Heart right ventricle (tissue), 16 donors: ENCODE results near the gene CDHR4. TPM values are rescaled to one million over a fixed set of nuclear protein-coding genes. Genes with fewer than 3 reads are reported as not detected.
A peak's percentile ranks its signal among the peaks of the same experiment; 100 is the strongest.

Source experiments
- ATAC-seq, 8 donors: fragments of 200-7000 bp; cut with Tn5 transposase; one replicate each; pipeline ENCODE4 v1.9.1; 2020; ENCODE audit warnings: mild to moderate bottlenecking in 8 of 8, moderate library complexity in 8 of 8, moderate number of reproducible peaks in 1 of 8
- DNase-seq, 2 donors: peaks; one replicate each; pipeline ENCODE4 v3.0.0-alpha.2; 2020
- H3K27ac ChIP-seq, 10 donors: fragments of 200-600 bp; sonication (generic) in 2 of 10; one replicate each; pipeline versions ENCODE4 v1.5.0 to v1.8.0; 2020 to 2022; ENCODE audit warnings: mild to moderate bottlenecking in 3 of 10
- H3K27me3 ChIP-seq, 7 donors: fragments of 200-600 bp; one replicate each; pipeline ENCODE4 v1.8.0; 2021 to 2022; ENCODE audit warnings: mild to moderate bottlenecking in 2 of 7
- H3K36me3 ChIP-seq, 9 donors: fragments of 200-600 bp; sonication (generic) in 1 of 9; one replicate each; pipeline versions ENCODE4 v1.5.0 to v1.8.0; 2020 to 2022; ENCODE audit warnings: mild to moderate bottlenecking in 2 of 9
- H3K4me1 ChIP-seq, 9 donors: fragments of 200-600 bp; sonication (generic) in 1 of 9; one replicate each; pipeline versions ENCODE4 v1.5.0 to v1.8.0; 2020 to 2022; ENCODE audit warnings: mild to moderate bottlenecking in 4 of 9
- H3K4me3 ChIP-seq, 10 donors: fragments of 200-600 bp; sonication (generic) in 2 of 10; one replicate each; pipeline versions ENCODE4 v1.5.0 to v1.8.0; 2020 to 2022; ENCODE audit warnings: mild to moderate bottlenecking in 7 of 10, moderate library complexity in 2 of 10
- H3K9me3 ChIP-seq, 11 donors: fragments of 200-600 bp in 10 of 11; sonication (generic) in 2 of 11; one replicate each; pipeline versions ENCODE4 v1.5.0 to v1.8.0; 2013 to 2022; ENCODE audit warnings: mild to moderate bottlenecking in 2 of 11, control low read depth in 1 of 11, moderate library complexity in 1 of 11
- CTCF ChIP-seq, 9 donors: fragments of 200-600 bp; sonication (generic) in 2 of 9; IDR thresholded peaks; one replicate each; pipeline versions ENCODE4 v1.5.0 to v1.8.0; 2021 to 2022; ENCODE audit warnings: antibody characterized with exemption in 9 of 9, mild to moderate bottlenecking in 5 of 9, moderate library complexity in 1 of 9
- WGBS, 2 donors: extraction: QIAGEN DNeasy Blood & Tissue Kit; methylation state at CpG; one replicate each; pipeline ENCODE4 v1.1.7; 2013; ENCODE audit warnings: inconsistent platforms in 1 of 2; 5-methylcytosine and 5-hydroxymethylcytosine counted together
- intact Hi-C, 10 donors: fragments of 100-400 bp; cut with DNase I; formaldehyde crosslinking; loops; one replicate each; pipeline versions ENCODE4 v1.11.1 to v1.14.2; 2022
- polyA plus RNA-seq, 2 donors: library from polyadenylated mRNA; stranded (reverse); fragments of 200-250 nt; gene quantifications; one replicate each; pipeline ENCODE4 v1.2.3, GENCODE V29; 2013
- total RNA-seq, 10 donors: library from RNA; stranded (reverse); fragmentation: NEBNext Ultra II Directional in 3 of 10; extraction: Animal tissue kit (Norgen Biotek cat#: 25700) in 3 of 10; gene quantifications; one replicate each; pipeline versions ENCODE4 v1.2.1 to v1.2.4, GENCODE V29; 2021 to 2023
- donor health status: Arrhythmogenic right ventricular cardiomyopathy.
- donor health status: ischemic (EF 13 %, LVEDD 7.1; RV severe dilation, severe dysfunction).
- donor health status: healthy with polysubstance abuse.
- donor health status: DM: no; HTN: yes; CAD: no.
- donor health status: DM: no; HTN: no; CAD: no.
- donor health status: ischemic (EF 25% LVEDD 6.9; RV normal size, moderate dysfunction).
- donor health status: ischemic (EF 25% LVEDD 5.7; RV mildly dilated, moderate dysfunction).
- donor health status: healthy.
- donor health status: DM: yes; HTN: yes; CAD: no.
- donor health status: Ischemic cardiomyopathy.
- donor health status: ischemic (EF 35%, LVEDD 5.7; RV mildly dilated, moderate dysfunction).
- donor health status: nonischemic (EF 11% LVEDD 7.7; RV severe dilation, severe dysfunction).
- donor health status: DM: yes; HTN: yes; CAD: no.
- donor health status: PGD.
- donor health status: ischemic (EF 29% LVEDD 5.4; RV normal size, mild dysfunction).
- donor health status: nonischemic (EF 23%, LVEDD 6.1; RV moderate dilation, normal function).

The CDHR4 gene
- total and polyA plus RNA-seq, 12 donors, result 0.01 to 0.80 TPM; not detected in 10

- 15 to 16% methylated on average over 9 of the region's 9 CpGs for WGBS, 2 donors
- intact Hi-C loops, result no loop called here
- ATAC-seq, result peak; percentile 81 to 94 (median 94)
- peak; percentile 50 to 75 for DNase-seq
- H3K27ac ChIP-seq, result peak within 1 kb of the TSS; percentile 4 to 91 (median 83)
- peak within 1 kb of the TSS; percentile 37 to 67 (median 58) for H3K4me3 ChIP-seq
- no peaks in the 10 kb centered on the region for H3K9me3 ChIP-seq
- no peaks in the 10 kb centered on the region for H3K27me3 ChIP-seq
- H3K36me3 ChIP-seq, result peaks cover 0 to 41% (median 23%) of the 10 kb centered on the region in 9 donors
- H3K4me1 ChIP-seq, result peaks cover 10 to 36% (median 27%) of the 10 kb centered on the region in 9 donors
- no peak for TF ChIP-seq CTCF (IDR thresholded peaks at IDR 0.05)
These were observed 14.0 kb upstream of the CDHR4 start, which contains the start of gene UBA7 for GRCh38 chr3:49813497-49814174. TSS of gene UBA7 (minus strand) at chr3:49813953. CDS start at chr3:49813787, 166 bp downstream.

- no peak for TF ChIP-seq CTCF (IDR thresholded peaks at IDR 0.05)
- Histone ChIP-seq H3K4me1 (peaks cover 10 to 41% (median 30%) of the 10 kb centered on the region in 9 donors), H3K9me3 (no peaks in the 10 kb centered on the region), H3K4me3 (peak overlapping the region; percentile 37 to 67 (median 58)), H3K27me3 (no peaks in the 10 kb centered on the region), H3K36me3 (peaks cover 0 to 47% (median 23%) of the 10 kb centered on the region in 9 donors), H3K27ac (peak overlapping the region in 9 of 10 donors; percentile 76 to 91 (median 83))
- ATAC-seq (peak; percentile 22 to 62 (median 41)), DNase-seq (peak in 1 of 2 donors; percentile 36)
- WGBS, 2 donors, result 20 to 31% methylated on average over 9 of the region's 9 CpGs
- intact Hi-C loops, result no loop called here
These were observed 13.3 kb upstream of the CDHR4 start for GRCh38 chr3:49812916-49813496.

- Histone ChIP-seq H3K27ac (peak overlapping the region; percentile 20 to 99 (median 97)), H3K4me3 (no peak overlapping the region), H3K9me3 (no peaks in the 10 kb centered on the region), H3K36me3 (peaks cover 0 to 51% (median 23%) of the 10 kb centered on the region in 9 donors), H3K4me1 (peaks cover 38 to 69% (median 60%) of the 10 kb centered on the region in 9 donors), H3K27me3 (no peaks in the 10 kb centered on the region)
- TF ChIP-seq CTCF (IDR thresholded peaks at IDR 0.05), result no peak
- 56 to 62% methylated on average over 13 of the region's 13 CpGs for WGBS, 2 donors
- peak in 1 of 2 donors; percentile 51 for DNase-seq
- intact Hi-C loops, result no loop called here
- no peak for ATAC-seq
These were observed 7.9 kb upstream of the CDHR4 start for GRCh38 chr3:49807431-49808114.

GRCh38 chr3:49806850-49807249 is 7.2 kb upstream of the CDHR4 start:
- TF ChIP-seq CTCF (IDR thresholded peaks at IDR 0.05), result no peak
- DNase-seq (no peak), ATAC-seq (no peak)
- intact Hi-C loops, result no loop called here
- Histone ChIP-seq H3K27me3 (no peaks in the 10 kb centered on the region), H3K4me3 (no peak overlapping the region), H3K36me3 (peaks cover 0 to 44% (median 22%) of the 10 kb centered on the region in 9 donors), H3K27ac (peak overlapping the region; percentile 20 to 99 (median 97)), H3K9me3 (no peaks in the 10 kb centered on the region), H3K4me1 (peaks cover 34 to 65% (median 54%) of the 10 kb centered on the region in 9 donors)
- 80 to 81% methylated on average over 2 of the region's 2 CpGs for WGBS, 2 donors
